ENCODE data around the gene ETFA. TPM values are rescaled to one million over a fixed set of nuclear protein-coding genes. Genes with fewer than 3 reads are reported as not detected.

ETFA gene
- total RNA-seq, 1 experiment from 2014 or later = 84.4 TPM

DNA sequence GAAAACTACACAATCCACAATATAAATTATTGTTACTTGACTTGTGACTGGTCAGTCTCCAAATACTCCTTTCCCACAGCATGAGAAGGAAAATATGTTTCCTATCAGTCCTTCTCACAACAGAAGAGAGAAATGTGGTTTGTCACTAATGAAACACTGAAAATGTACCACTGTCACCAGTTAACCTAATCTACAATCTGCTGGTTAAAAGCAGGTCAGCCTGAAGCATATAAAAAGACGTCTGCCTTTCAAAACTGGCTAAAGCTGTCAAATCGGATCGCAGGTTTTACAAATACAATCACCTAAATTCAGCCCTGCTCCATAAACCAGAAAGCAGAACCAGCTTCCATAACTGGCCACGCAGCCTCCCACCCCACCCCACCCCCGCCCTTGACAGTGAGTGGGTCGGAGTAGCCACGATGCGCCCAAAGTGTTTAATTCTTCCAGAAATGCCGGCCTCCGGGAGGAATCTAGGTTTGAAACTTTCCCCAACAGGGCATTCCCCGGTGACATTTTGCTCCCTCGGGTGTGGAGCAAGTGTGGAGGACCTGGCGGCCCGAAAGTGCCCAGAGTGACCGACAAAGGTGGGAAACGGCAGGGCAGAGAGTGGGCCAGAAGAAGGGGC, 682 bp downstream of the ETFA start (continued):
- no peak for TF ChIP-seq ESRRA (CRISPR knock-in tag; IDR thresholded peaks at IDR 0.05; ENCODE audit: borderline replicate concordance)
- TF ChIP-seq, protein P1, sequence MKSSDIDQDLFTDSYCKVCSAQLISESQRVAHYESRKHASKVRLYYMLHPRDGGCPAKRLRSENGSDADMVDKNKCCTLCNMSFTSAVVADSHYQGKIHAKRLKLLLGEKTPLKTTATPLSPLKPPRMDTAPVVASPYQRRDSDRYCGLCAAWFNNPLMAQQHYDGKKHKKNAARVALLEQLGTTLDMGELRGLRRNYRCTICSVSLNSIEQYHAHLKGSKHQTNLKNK (CRISPR knock-in tag; IDR thresholded peaks at IDR 0.05) = no peak
- TF ChIP-seq, protein P2, sequence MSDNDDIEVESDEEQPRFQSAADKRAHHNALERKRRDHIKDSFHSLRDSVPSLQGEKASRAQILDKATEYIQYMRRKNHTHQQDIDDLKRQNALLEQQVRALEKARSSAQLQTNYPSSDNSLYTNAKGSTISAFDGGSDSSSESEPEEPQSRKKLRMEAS (CRISPR knock-in tag; IDR thresholded peaks at IDR 0.05) = no peak
- TF ChIP-seq, protein P3, sequence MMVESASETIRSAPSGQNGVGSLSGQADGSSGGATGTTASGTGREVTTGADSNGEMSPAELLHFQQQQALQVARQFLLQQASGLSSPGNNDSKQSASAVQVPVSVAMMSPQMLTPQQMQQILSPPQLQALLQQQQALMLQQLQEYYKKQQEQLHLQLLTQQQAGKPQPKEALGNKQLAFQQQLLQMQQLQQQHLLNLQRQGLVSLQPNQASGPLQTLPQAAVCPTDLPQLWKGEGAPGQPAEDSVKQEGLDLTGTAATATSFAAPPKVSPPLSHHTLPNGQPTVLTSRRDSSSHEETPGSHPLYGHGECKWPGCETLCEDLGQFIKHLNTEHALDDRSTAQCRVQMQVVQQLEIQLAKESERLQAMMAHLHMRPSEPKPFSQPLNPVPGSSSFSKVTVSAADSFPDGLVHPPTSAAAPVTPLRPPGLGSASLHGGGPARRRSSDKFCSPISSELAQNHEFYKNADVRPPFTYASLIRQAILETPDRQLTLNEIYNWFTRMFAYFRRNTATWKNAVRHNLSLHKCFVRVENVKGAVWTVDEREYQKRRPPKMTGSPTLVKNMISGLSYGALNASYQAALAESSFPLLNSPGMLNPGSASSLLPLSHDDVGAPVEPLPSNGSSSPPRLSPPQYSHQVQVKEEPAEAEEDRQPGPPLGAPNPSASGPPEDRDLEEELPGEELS (CRISPR knock-in tag; IDR thresholded peaks at IDR 0.05) = no peak
- TF ChIP-seq, protein P4, sequence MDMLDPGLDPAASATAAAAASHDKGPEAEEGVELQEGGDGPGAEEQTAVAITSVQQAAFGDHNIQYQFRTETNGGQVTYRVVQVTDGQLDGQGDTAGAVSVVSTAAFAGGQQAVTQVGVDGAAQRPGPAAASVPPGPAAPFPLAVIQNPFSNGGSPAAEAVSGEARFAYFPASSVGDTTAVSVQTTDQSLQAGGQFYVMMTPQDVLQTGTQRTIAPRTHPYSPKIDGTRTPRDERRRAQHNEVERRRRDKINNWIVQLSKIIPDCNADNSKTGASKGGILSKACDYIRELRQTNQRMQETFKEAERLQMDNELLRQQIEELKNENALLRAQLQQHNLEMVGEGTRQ (CRISPR knock-in tag; IDR thresholded peaks at IDR 0.05) = no peak

DNA sequence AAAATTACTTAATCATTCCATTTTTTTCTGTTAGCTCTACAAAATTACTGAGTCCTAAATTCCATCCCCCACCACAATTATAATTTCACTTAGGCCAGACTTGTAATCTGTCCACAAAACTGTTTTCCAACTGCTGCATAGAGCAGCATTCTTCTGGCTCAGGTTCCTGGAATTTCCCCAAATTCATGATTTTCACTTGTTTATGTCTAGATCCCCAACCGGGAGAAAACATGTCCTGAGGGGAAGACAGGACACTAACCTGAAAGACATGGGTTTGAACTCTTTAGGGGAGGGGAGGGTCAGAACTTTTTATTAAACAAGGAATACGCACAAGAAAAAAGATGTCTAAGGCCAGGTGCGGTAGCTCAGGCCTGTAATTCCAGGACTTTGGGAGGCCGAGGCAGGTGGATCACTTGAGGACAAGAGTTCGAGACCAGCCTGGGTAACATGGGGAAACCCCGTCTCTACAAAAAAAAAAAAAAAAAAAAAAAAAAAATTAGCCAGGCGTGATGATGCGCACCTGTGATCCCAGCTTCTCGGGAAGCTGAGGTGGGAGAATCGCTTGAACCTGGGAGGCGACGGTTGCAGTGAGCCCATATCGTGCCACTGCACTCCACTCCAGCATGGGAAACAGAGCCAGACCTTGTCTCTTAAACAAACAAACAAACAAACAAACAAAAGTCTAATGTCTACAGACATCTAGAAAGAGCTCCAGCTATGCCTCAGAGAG, 1.5 kb downstream of the ETFA start:
- ChIA-PET POLR2A (interaction anchor here (0.7 to 2.2 kb wide), 3 partner anchors 20 to 55 kb away, joined by 5 to 9 read pairs (median 6); partner anchors contain the start of gene ISL2), CTCF (interaction anchor here (2.0 to 2.5 kb wide), 2 partner anchors 20 to 24 kb away, joined by 4 to 15 read pairs; no protein-coding TSS in a partner anchor)
- peaks cover 4% of the 10 kb centered on the region for H3K36me3 Mint-ChIP-seq
- peaks cover 22% of the 10 kb centered on the region for H3K27me3 Mint-ChIP-seq (ENCODE audit: low read depth)
- ATAC-seq (no peak), DNase-seq (ENCODE audit: low spot score) (no peak)
- no peak overlapping the region for H3K27ac Mint-ChIP-seq
- H3K4me1 Mint-ChIP-seq = peaks cover 10% of the 10 kb centered on the region
- peak overlapping the region; percentile 78 for H3K4me3 Mint-ChIP-seq
- H3K9me3 Mint-ChIP-seq = peaks cover 12% of the 10 kb centered on the region
- TF ChIP-seq, protein P5, sequence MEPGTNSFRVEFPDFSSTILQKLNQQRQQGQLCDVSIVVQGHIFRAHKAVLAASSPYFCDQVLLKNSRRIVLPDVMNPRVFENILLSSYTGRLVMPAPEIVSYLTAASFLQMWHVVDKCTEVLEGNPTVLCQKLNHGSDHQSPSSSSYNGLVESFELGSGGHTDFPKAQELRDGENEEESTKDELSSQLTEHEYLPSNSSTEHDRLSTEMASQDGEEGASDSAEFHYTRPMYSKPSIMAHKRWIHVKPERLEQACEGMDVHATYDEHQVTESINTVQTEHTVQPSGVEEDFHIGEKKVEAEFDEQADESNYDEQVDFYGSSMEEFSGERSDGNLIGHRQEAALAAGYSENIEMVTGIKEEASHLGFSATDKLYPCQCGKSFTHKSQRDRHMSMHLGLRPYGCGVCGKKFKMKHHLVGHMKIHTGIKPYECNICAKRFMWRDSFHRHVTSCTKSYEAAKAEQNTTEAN (CRISPR knock-in tag; IDR thresholded peaks at IDR 0.05) = no peak
- TF ChIP-seq ZNF219 (CRISPR knock-in tag; IDR thresholded peaks at IDR 0.05; ENCODE audit: borderline replicate concordance) = no peak
- TF ChIP-seq, protein P6, sequence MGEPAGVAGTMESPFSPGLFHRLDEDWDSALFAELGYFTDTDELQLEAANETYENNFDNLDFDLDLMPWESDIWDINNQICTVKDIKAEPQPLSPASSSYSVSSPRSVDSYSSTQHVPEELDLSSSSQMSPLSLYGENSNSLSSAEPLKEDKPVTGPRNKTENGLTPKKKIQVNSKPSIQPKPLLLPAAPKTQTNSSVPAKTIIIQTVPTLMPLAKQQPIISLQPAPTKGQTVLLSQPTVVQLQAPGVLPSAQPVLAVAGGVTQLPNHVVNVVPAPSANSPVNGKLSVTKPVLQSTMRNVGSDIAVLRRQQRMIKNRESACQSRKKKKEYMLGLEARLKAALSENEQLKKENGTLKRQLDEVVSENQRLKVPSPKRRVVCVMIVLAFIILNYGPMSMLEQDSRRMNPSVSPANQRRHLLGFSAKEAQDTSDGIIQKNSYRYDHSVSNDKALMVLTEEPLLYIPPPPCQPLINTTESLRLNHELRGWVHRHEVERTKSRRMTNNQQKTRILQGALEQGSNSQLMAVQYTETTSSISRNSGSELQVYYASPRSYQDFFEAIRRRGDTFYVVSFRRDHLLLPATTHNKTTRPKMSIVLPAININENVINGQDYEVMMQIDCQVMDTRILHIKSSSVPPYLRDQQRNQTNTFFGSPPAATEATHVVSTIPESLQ (CRISPR knock-in tag; IDR thresholded peaks at IDR 0.05) = no peak
- TF ChIP-seq, protein P7, sequence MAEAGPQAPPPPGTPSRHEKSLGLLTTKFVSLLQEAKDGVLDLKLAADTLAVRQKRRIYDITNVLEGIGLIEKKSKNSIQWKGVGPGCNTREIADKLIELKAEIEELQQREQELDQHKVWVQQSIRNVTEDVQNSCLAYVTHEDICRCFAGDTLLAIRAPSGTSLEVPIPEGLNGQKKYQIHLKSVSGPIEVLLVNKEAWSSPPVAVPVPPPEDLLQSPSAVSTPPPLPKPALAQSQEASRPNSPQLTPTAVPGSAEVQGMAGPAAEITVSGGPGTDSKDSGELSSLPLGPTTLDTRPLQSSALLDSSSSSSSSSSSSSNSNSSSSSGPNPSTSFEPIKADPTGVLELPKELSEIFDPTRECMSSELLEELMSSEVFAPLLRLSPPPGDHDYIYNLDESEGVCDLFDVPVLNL (CRISPR knock-in tag; IDR thresholded peaks at IDR 0.05; ENCODE audit: borderline replicate concordance, low read depth) = no peak
- no peak for TF ChIP-seq ZNF671 (CRISPR knock-in tag; IDR thresholded peaks at IDR 0.05)
- no peak for TF ChIP-seq JAZF1 (CRISPR knock-in tag; IDR thresholded peaks at IDR 0.05)
- no peak for TF ChIP-seq CBFB (CRISPR knock-in tag; IDR thresholded peaks at IDR 0.05; ENCODE audit: low read depth)
- TF ChIP-seq SMAD4 (CRISPR knock-in tag; IDR thresholded peaks at IDR 0.05) = no peak
- no peak for TF ChIP-seq TP53 (CRISPR knock-in tag; IDR thresholded peaks at IDR 0.05)
- TF ChIP-seq ZNF317 (CRISPR knock-in tag; IDR thresholded peaks at IDR 0.05; ENCODE audit: borderline replicate concordance, low read depth) = no peak
- TF ChIP-seq NFATC4 (CRISPR knock-in tag; IDR thresholded peaks at IDR 0.05) = no peak
- TF ChIP-seq, protein P8, sequence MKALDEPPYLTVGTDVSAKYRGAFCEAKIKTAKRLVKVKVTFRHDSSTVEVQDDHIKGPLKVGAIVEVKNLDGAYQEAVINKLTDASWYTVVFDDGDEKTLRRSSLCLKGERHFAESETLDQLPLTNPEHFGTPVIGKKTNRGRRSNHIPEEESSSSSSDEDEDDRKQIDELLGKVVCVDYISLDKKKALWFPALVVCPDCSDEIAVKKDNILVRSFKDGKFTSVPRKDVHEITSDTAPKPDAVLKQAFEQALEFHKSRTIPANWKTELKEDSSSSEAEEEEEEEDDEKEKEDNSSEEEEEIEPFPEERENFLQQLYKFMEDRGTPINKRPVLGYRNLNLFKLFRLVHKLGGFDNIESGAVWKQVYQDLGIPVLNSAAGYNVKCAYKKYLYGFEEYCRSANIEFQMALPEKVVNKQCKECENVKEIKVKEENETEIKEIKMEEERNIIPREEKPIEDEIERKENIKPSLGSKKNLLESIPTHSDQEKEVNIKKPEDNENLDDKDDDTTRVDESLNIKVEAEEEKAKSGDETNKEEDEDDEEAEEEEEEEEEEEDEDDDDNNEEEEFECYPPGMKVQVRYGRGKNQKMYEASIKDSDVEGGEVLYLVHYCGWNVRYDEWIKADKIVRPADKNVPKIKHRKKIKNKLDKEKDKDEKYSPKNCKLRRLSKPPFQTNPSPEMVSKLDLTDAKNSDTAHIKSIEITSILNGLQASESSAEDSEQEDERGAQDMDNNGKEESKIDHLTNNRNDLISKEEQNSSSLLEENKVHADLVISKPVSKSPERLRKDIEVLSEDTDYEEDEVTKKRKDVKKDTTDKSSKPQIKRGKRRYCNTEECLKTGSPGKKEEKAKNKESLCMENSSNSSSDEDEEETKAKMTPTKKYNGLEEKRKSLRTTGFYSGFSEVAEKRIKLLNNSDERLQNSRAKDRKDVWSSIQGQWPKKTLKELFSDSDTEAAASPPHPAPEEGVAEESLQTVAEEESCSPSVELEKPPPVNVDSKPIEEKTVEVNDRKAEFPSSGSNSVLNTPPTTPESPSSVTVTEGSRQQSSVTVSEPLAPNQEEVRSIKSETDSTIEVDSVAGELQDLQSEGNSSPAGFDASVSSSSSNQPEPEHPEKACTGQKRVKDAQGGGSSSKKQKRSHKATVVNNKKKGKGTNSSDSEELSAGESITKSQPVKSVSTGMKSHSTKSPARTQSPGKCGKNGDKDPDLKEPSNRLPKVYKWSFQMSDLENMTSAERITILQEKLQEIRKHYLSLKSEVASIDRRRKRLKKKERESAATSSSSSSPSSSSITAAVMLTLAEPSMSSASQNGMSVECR (CRISPR knock-in tag; IDR thresholded peaks at IDR 0.05; ENCODE audit: borderline replicate concordance) = no peak
- TF ChIP-seq FOXK1 (CRISPR knock-in tag; IDR thresholded peaks at IDR 0.05) = no peak
- no peak for TF ChIP-seq SOX15 (CRISPR knock-in tag; IDR thresholded peaks at IDR 0.05)
